ENCODE results near the gene C1QTNF4.
"Not testable (repeated sequence)": the region's sequence is repeated elsewhere in the genome, so short reads cannot be mapped to it uniquely, and the experiment has no call there.

GRCh38 chr11:47562393-47562792 lies 31.8 kb downstream of the C1QTNF4 start:
- TF ChIP-seq CTCF (conservative IDR thresholded peaks at IDR 0.05; ENCODE audit: low read length); EZH2phosphoT487 (IDR thresholded peaks at IDR 0.05; ENCODE audit: borderline replicate concordance, low read depth, low read length): not testable (repeated sequence)

Measured in OCI-LY7 (cell line).